HG03025 (cell line): ENCODE results near the gene DLGAP1.
"Not testable (repeated sequence)": the region's sequence is repeated elsewhere in the genome, so short reads cannot be mapped to it uniquely, and the experiment has no call there.

Experiments used
- ATAC-seq: cut with Tn5 transposase; IDR thresholded peaks from one replicate; pipeline ENCODE4 v1.9.1; 2021; ENCODE audit warnings: mild to moderate bottlenecking, moderate library complexity; ENCODE audit not compliant: unreplicated experiment, low FRiP score

The DLGAP1 gene

GRCh38 chr18:4299395-4299794 is 155.7 kb downstream of the DLGAP1 start:
- no peak for ATAC-seq

GRCh38 chr18:4293337-4293736 is 161.8 kb downstream of the DLGAP1 start:
- peak; percentile 64 for ATAC-seq

- no peak for ATAC-seq
Observed at GRCh38 chr18:4292696-4293095, 162.4 kb downstream of the DLGAP1 start.

- ATAC-seq: not testable (repeated sequence)
Observed at GRCh38 chr18:4287340-4287739, 167.8 kb downstream of the DLGAP1 start.

- ATAC-seq: no peak
Observed at GRCh38 chr18:4286256-4286655, 168.9 kb downstream of the DLGAP1 start.

GRCh38 chr18:4285525-4285924 is 169.6 kb downstream of the DLGAP1 start:
- ATAC-seq: no peak

- ATAC-seq: no peak
Observed at GRCh38 chr18:4284528-4284927, 170.6 kb downstream of the DLGAP1 start.

- no peak for ATAC-seq
Observed at GRCh38 chr18:4283746-4284291, 171.3 kb downstream of the DLGAP1 start.

GRCh38 chr18:4282954-4283353 is 172.2 kb downstream of the DLGAP1 start:
- ATAC-seq: no peak

- ATAC-seq: no peak
Observed at GRCh38 chr18:4276953-4277585, 178.0 kb downstream of the DLGAP1 start.

- ATAC-seq: no peak
Observed at GRCh38 chr18:4271952-4272351, 183.2 kb downstream of the DLGAP1 start.

GRCh38 chr18:4270988-4271387 is 184.1 kb downstream of the DLGAP1 start:
- ATAC-seq: no peak

- ATAC-seq: no peak
Observed at GRCh38 chr18:4270016-4270415, 185.1 kb downstream of the DLGAP1 start.

GRCh38 chr18:4267641-4268040 is 187.5 kb downstream of the DLGAP1 start:
- no peak for ATAC-seq

- ATAC-seq: no peak
Observed at GRCh38 chr18:4264347-4264791, 190.7 kb downstream of the DLGAP1 start.

- no peak for ATAC-seq
Observed at GRCh38 chr18:4260107-4260506, 195.0 kb downstream of the DLGAP1 start.

- no peak for ATAC-seq
Observed at GRCh38 chr18:4256766-4257417, 198.2 kb downstream of the DLGAP1 start.

- ATAC-seq: no peak
Observed at GRCh38 chr18:4254840-4255239, 200.3 kb downstream of the DLGAP1 start.

- no peak for ATAC-seq
Observed at GRCh38 chr18:4252829-4253228, 202.3 kb downstream of the DLGAP1 start.

GRCh38 chr18:4251873-4252272 is 203.2 kb downstream of the DLGAP1 start:
- no peak for ATAC-seq

- ATAC-seq: no peak
Observed at GRCh38 chr18:4251206-4251605, 203.9 kb downstream of the DLGAP1 start.

- no peak for ATAC-seq
Observed at GRCh38 chr18:4250141-4250540, 205.0 kb downstream of the DLGAP1 start.
